Hematopoietic multipotent progenitor cell treated with erythropoietin and hydrocortisone succinate and interleukin-3 and kit ligand, for 17 days (in vitro differentiated cells): ENCODE data around the gene ADAMTS17.

Experiments used
- DNase-seq: peaks from one replicate; pipeline ENCODE4 v3.0.0-alpha.2; 2015; ENCODE audit warnings: low spot score

Gene ADAMTS17

GRCh38 chr15:100252359-100252758 lies 89.4 kb downstream of the ADAMTS17 start:
- DNase-seq = no peak

- DNase-seq = no peak
Observed at GRCh38 chr15:100250176-100250800, 91.5 kb downstream of the ADAMTS17 start.

- no peak for DNase-seq
Observed at GRCh38 chr15:100249096-100249815, 92.5 kb downstream of the ADAMTS17 start.

- no peak for DNase-seq
Observed at GRCh38 chr15:100248236-100248635, 93.5 kb downstream of the ADAMTS17 start.

- DNase-seq = no peak
Observed at GRCh38 chr15:100247228-100248225, 94.2 kb downstream of the ADAMTS17 start.

GRCh38 chr15:100245855-100246254 lies 95.9 kb downstream of the ADAMTS17 start:
- DNase-seq = no peak

GRCh38 chr15:100245487-100245820 lies 96.3 kb downstream of the ADAMTS17 start:
- DNase-seq = no peak

- no peak for DNase-seq
Observed at GRCh38 chr15:100244796-100245486, 96.8 kb downstream of the ADAMTS17 start.

- DNase-seq = no peak
Observed at GRCh38 chr15:100242989-100243388, 98.8 kb downstream of the ADAMTS17 start.

GRCh38 chr15:100241572-100242482 lies 99.9 kb downstream of the ADAMTS17 start:
- DNase-seq = no peak

- DNase-seq = no peak
Observed at GRCh38 chr15:100236981-100237720, 104.6 kb downstream of the ADAMTS17 start.

- DNase-seq = no peak
Observed at GRCh38 chr15:100235030-100235617, 106.7 kb downstream of the ADAMTS17 start.

GRCh38 chr15:100234158-100235029 lies 107.4 kb downstream of the ADAMTS17 start:
- no peak for DNase-seq

GRCh38 chr15:100230784-100231183 lies 111.0 kb downstream of the ADAMTS17 start:
- no peak for DNase-seq

GRCh38 chr15:100229181-100230163 lies 112.3 kb downstream of the ADAMTS17 start:
- no peak for DNase-seq

- DNase-seq = no peak
Observed at GRCh38 chr15:100227781-100228180, 114.0 kb downstream of the ADAMTS17 start.

- DNase-seq = no peak
Observed at GRCh38 chr15:100226107-100226506, 115.7 kb downstream of the ADAMTS17 start.
